GDM1 (cell line): ENCODE results near the gene CRYBB2.
"Not testable (repeated sequence)": the region's sequence is repeated elsewhere in the genome, so short reads cannot be mapped to it uniquely, and the experiment has no call there.

Source experiments
- DNase-seq: peaks from one replicate; lab custom pipeline; 2025; lab: John Stamatoyannopoulos, UW

CRYBB2 gene

DNA sequence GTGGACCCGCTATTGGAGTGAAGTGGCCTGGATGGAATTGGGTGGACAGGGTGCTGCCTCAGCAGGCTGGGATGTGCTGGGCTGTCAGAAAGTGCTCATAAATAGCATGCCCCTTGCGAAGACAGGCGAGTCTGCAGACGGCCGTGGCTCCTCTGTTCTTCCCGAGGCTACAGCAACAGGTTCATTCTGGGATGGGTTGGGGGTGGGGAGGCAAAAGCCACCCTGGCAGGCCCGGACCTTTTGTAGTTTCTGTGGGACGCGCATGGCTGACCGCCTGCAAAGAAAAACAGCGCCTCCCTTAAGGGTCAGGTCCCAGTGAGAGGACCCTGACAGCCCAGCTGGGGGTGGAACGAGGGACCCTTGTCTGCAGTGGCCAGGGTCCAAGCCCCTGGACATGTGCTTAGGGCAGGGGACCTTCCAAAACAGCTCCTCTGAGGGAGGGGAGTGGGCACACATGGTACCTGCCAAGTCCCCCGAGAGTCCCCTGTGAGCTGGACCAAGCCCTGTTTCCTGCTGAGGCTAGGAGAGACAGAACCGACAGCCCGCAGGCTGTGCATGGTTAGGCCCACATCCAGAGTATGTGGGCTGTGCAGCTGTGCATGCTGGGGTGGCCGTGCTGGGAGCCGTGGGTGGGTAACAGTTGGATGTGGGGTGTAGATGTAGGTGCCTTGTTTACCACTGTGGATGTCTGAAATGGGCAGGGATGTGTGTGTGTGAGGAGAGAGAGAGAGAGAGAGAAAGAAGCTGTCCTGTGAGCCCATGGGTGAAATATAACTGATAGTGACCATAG lies 19.5 kb upstream of the CRYBB2 start, which contains the start of gene CRYBB3:
Gene CRYBB3 (plus strand): TSS at position 128 of the 790 bp plus-strand sequence. CDS start 1,539 bp downstream, outside the sequence.
- DNase-seq = no peak

DNA sequence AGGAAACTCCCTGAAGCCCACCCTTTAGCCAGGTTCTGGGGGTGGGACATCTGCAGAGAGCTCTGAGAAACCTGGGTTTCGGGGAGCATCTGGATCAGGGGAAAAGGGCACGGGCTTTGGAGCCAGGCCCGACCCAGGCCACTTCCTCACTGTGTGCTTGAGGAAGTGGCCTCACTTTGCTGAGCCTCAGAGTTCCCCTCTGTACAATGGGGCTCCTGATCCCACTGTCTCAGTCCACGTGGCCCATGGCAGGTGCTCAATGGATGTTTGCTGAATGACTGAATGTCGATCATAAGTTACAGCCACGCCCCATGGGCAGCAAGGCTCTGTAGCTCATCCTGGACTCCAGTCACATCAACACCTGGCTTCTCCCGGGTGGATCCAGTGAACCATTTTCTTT lies 18.5 kb upstream of the CRYBB2 start:
- DNase-seq = no peak

DNA sequence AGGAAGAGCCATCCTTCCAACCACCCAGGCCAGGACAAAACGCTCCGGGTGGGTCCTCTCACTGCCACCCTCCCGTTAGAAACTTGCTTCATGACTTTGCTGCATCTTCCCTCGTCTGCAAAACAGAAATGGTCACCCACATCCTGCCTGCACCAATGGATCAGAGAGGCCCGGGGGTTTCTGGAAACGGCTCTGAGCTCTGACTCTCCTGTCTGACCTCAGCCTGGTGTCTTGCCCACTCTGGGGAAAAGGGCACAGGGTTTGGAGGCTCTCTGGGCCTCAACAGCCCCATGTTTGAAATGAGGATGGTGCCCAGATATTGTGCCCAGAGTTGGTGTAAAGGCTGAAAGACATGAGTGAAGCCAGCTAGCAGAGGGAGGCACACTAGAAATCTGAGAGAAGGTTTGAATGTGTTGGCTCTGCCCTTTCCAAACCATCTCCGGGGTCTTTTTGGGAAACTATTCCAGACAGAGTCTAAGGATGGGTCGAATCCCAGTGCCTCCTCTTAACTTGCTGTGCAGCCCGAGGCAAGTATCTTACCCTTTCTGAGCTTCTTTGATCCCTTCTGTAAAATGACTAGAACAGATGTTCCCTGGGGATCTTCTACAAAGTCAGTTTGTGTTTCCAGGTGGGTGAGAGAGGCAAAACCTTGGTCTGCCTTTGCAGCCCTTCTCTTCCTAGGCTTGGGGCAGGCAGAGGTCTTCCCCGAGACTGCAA lies 17.7 kb upstream of the CRYBB2 start:
- no peak for DNase-seq

DNA sequence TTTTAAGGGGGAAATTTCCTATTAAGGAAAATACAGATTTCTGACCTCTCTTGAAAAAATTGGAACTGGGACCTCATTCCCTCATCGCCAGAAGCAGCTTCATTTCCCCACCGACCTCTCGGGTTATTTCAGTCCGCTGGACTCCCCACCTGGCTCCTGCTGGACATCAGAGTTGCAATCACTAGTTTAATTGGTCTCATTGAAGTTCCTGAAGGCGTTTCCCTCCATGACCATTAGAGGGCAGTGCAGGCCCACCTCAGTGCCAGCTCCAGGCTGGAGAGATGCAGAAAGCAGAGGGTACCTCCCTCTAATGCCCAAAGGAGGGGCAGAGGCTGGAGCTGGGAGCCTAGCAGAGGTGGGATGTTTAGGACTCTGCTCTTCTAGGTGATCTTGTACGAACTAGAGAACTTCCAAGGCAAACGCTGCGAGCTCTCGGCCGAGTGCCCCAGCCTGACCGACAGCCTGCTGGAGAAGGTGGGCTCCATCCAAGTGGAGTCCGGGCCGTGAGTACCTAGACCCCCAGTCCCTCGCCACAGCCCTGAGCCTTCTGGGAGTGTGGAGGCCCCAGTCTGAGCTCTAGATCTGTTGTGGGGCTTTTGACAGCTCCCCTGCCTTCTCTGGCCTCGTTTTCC lies 17.0 kb upstream of the CRYBB2 start:
- no peak for DNase-seq

DNA sequence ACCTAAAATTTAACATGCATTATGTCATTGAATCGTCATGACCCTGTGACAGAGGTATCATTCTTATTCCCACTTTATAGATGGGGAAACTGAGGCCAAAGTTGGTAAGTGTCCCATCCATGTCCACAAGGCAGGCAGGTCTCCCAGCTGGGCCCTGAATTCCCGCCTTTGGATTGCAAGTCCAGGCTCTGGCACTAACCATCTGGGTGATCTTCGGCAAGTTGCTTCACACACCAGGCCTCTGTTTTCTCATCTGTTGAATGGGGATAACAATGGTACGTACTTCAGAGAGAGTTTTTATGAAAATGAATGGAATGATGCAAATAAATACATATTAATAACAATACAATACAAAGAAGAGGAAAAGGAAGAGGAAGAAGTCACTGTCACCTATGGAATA lies 16.4 kb upstream of the CRYBB2 start:
- DNase-seq = no peak

DNA sequence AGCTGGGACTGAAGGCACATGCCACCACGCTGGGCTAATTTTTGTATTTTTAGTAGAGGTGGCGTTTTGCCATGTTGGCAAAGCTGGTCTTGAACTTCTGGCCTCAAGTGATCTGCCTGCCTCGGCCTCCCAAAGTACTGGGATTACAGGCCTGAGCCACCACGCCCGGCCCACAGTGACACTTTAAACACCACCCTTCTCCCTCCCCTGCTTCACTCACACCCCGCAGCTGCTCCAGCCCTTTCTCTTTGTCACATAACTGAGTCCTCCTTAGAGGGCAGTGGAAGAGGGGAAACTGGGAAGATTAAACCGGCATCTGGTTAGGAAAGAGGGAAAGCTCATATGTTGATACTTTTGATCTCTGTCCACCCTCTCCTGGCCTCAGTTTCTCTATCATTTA lies 14.9 kb upstream of the CRYBB2 start:
- DNase-seq = not testable (repeated sequence)

DNA sequence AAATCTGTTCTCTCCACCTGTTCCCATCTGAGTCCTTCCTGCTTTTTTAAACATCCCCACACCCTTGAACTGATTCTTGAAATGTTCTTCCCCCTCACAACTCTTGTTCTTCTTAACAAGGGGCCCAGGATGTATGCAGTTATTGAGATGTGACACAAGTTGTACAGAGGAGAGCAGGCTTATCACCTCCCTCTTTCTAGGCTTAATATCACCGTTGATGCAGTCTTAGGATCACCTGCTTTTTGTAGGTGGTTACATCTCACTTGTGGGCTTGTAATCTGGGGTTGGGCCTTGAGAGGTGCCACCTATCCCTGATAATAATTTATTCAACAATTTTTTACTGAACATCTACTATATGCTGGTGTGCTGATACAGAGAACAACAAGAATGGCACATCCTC lies 13.6 kb upstream of the CRYBB2 start:
- no peak for DNase-seq

DNA sequence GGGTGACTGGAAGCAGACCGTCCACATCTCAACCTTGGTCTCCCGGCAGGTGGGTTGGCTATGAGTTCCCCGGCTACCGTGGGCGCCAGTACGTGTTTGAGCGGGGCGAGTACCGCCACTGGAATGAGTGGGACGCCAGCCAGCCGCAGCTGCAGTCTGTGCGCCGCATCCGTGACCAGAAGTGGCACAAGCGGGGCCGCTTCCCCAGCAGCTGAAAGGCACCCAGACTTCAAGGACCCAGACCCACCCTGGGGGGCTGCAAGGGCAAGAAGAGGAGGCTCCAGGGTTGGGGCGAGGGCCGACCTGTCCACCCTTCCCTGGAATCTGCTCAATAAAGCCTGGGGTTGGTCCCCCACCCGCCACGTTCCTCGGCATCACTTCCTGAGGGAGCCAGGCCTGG lies 12.4 kb upstream of the CRYBB2 start:
- no peak for DNase-seq

DNA sequence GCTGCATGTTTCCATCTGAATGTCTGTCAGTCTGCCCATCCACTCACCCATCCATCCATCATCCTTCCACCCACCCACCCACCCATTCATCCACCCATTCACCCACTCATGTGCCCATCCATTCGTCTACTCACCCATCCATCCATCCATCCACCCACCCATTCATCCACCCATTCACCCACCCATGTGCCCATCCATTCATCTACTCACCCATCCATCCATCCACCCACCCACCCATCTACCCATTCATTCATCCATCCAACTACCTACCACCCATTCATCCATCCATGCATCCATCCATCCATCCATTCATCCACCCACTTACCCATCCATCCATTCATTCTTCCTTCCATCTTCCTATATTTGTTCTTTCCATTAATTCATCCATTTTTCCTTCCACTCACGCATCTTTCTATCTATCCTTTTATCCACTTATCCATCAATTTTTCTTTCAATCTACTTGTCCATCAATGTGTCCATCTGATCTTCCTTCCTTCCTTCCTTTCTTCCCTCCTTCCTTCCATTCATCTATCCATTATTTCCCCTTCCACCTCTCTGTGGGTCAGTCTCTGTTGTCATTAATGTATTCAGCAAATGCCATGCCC lies 11.8 kb upstream of the CRYBB2 start:
- DNase-seq = no peak

DNA sequence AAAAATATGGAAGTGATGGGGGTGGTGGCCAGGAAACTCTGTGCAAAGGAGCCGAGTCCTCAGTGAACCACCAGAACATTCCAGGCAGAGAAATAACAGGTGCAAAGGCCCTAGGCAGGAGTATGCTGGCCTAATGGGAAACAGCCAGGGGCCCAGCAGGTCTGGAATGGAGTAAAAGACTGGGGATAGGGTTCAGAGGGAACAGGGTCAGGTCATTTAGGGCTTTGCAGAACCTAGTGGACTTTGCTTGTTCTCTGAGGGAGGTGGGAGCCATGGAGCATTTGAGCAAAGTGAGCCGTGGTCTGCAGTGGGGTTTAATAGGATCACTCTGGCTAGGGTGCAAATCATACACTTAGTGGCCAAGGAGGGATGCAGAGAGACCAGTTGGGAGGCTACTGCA lies 11.1 kb upstream of the CRYBB2 start:
- no peak for DNase-seq

DNA sequence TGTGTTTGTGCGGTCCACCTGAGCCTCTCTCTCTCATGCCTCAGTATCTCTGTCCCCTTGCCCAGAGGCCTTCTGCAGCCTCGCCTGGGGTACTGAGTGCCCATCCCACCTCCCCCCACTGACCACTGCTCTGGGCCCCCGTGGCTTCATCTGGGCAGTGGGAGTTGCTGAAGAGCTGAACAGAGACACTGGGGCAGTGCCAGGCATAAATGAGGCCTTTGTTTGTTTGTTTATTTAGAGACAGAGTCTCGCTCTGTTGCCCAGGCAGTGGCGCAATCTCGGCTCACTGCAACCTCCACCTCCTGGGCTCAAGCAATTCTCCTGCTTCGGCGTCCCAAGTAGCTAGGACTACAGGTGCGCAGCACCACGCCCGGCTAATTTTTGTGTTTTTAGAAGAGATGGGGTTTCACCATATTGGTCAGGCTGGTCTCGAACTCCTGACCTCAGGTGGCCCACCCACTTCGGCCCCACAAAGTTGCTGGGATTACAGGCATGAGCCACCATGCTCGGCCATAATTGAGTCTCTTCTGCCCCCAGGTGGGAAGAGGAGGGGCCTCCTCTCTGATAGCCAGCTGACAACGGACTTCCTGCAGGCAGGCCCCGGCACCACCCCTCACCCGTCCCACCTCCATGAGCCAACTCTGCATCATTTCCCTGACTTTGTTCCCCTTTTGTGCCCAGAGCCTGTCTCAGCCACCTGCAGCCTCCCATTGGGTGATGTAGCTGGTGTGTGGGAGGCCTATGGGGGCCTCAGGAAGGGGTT lies 10.5 kb upstream of the CRYBB2 start:
- DNase-seq = no peak

DNA sequence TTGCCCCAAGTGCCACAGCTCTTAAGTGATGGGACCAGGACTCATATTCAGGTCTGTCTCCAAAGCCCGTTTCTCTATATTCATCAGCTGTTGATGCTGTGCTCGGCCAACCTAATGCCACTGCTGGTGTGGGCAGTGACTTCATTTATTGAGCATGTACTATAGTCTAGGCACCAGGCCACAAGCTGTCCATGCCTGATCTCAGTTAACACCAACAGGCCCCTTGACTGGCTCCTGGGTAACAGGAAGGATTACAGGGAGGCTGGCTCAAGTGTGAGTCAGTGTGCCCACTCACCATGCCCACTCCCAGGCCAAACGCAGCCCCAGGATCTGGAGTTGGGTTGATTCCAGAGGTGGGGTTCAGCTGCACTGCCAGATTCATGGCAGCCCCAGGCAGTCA lies 8.6 kb upstream of the CRYBB2 start:
- no peak for DNase-seq

DNA sequence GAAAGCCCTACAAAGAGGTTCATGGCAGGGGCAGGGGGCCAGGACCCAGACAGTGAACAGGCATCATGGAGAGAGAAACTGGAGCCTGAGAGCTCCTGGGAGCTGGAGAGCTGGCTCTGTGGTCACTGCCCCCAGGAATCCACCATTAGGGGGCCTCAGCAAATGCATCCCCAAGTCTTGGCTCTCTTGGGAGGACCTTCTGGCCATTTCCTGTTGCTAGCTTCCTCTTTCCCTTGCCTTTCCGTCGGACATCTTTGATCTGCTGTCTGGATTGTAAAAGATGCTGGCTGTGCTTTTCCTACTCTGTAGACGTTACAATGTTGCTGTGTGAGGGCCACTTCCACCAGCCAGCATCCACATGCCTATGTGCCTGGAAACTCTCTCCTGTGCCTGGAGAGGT lies 7.1 kb upstream of the CRYBB2 start:
- no peak for DNase-seq

DNA sequence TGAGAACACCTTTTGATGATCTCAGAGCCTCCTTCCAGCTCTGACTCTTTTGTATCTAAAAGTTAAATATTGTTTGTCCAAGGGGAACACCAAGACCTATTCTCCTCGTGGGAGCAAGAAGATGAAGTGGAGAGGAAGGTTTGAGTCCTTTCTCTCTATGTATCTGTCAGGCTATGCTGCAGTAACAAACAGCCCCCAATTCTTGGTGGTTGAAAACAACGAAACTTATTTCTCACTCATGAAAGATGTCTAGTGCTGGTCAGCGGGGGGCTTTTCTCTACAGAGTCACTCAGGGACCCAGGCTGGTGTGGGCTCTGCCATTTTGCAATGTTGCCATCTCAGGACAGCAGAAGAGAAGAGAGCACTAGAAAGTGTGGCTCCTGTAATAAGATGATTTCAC lies 6.2 kb upstream of the CRYBB2 start:
- no peak for DNase-seq

DNA sequence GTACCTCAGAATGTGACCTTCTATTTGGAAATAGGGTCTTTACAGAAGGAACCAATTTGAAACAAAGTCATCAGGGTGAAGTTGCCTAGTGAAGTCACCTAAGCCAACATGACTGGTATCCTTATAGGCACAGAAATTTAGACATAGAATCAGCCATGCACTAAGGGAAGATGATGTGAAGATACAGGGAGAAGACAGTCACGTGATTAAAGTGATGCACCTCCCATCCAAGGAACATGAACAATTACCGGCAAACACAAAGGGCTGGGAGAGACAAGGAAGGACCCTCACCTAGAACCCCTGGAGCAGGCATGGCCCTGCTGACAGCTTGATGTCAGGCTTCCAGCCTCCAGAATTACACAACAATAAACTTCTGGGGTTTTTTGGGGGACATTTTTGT lies 3.2 kb upstream of the CRYBB2 start:
- DNase-seq = no peak

DNA sequence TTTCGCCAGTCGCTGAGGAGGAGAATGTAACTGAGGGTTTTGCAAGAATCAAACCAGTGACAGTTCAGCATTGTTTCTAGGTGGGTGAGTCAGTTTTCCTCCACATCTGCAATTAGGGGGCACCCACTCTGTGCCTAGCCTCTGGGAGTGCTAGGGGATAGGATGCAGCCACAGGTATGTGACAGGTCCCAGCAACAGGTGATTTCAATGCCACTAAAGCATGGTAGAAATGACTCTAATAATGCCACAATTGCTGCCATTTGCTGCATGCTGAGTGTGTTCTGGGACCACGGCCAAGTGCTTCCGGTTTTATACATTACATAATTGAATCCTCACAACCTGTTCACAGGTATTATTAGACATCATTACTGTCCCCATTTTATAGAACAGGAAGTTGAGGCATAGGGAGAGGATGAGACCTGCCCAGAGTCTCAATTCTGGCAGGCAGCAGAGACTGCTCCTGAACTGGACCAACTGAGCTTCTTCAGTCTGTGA lies 556 bp downstream of the CRYBB2 start:
- DNase-seq = no peak

DNA sequence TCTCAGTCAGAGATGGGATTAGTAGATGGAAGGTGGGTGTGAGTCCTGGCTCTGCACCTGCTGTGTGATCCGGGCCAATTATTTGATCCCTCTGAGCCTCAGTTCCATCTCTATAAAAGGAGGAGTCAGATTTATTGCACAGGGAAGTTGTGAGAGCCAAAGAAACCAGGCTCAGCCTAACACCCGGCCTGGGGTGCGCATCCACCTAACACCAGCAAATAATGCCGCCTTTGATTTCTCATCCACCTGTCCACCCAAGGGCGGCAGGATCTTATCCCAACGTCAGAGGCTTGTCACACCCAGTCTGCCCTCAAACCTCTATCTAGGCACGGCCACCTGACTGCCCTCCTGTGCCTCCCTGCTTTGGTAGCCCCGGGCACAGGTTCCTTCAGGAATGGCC lies 2.4 kb downstream of the CRYBB2 start:
- no peak for DNase-seq

DNA sequence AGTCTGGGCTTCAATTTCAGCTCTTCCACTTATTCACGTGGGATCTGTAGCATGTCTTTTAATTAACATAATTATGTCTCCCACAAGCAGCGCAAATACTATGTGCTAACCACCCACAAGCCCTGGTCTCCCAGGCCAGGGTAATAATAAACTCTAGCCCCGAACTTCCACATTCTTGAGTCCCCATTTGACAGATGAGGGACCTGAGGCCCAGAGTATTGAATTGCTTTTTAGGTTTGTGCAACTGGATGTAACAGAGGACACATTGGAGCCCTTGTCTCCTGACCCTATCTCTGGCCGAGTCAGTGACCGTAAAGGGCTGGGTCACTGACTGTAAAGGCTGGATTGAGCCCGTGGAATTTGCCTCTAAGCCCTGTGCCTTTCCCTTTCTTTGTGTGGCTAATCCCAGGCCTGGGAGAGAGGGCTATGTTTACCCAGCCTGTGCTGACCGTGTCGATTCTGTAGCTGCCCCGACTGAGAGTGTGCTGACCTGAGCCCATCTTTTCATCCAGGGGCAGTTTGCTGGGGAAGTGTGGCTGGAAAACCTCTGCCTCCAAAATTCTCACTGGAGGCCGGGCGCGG lies 3.9 kb downstream of the CRYBB2 start:
- no peak for DNase-seq

DNA sequence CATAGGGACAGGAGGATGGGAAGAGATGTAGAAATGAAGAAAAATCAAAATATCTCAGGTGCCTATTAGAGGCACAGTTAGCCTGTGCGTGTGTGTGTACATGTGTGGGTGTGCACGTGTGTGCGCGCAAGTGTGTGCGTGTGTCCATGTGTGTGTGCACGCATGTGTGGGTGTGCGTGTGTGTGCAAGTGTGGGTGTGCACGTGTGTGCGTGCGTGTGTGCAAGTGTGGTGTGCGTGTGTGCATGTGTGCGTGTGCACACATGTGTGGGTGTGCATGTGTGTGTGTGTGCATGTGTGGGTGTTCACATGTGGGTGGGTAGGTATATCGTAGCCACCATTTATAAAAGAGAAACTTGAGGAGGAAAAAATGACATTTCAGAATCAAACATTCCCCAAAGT lies 9.4 kb downstream of the CRYBB2 start:
- no peak for DNase-seq

DNA sequence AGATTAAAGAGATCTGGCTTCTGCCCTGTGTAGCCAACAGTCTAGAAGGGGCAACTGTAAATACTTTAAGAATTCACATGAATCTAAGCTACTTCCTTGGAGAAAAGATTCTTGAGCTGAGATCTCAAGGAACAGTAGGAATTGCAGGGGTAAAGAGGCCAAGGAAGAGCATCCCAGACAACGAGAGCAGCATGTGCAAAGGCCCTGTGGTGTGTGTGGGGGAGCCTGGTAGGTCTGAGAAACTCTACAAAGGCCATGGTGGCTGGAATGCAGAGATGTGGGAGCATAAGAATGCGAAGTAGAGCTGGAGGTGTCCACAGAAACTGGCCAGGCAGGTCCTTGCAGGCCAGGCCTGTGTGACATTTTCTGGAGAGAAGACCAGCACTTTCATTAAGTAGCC lies 11.3 kb downstream of the CRYBB2 start:
- DNase-seq = not testable (repeated sequence)

DNA sequence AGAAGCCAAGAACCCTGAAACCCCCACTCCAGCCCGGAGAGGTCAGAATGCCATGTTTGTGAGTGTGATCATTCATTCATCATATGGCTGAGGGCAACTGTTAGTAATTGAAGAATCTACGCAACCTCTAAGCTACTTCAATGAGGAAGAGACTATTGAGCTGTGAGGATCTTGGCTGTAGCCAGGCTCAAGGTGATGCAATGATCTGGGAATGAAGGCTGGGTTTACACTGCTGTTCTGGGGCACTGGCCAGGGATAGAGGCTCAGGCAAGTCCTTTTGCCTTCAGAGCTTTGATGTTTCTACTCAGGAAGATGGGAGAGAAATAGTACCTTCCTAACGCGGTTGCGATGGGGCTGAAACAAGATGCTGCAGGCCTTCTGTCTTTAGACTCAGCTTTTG lies 12.9 kb downstream of the CRYBB2 start:
- no peak for DNase-seq
